Colonic mucosa (tissue), 4 donors: ENCODE data around the gene PIK3C2A. TPM values are rescaled to one million over a fixed set of nuclear protein-coding genes. Genes with fewer than 3 reads are reported as not detected.

Experiments used
- DNase-seq: peaks from one replicate; pipeline ENCODE4 v3.0.0-alpha.2; 2020
- H3K27ac ChIP-seq: fragments of 200-600 bp; one replicate; pipeline ENCODE4 v1.8.0; 2021
- H3K27me3 ChIP-seq: fragments of 200-600 bp; one replicate; pipeline ENCODE4 v1.8.0; 2021
- H3K36me3 ChIP-seq: fragments of 200-600 bp; one replicate; pipeline ENCODE4 v1.8.0; 2021
- H3K4me1 ChIP-seq: fragments of 200-600 bp; one replicate; pipeline ENCODE4 v1.8.0; 2021; ENCODE audit warnings: mild to moderate bottlenecking
- H3K4me3 ChIP-seq: fragments of 200-600 bp; one replicate; pipeline ENCODE4 v1.8.0; 2021
- H3K9ac ChIP-seq, 2 donors: one replicate each; pipeline ENCODE4 v1.7.0; 2013; ENCODE audit warnings: control low read depth in 2 of 2, low read depth in 2 of 2, low read length in 2 of 2
- H3K9me3 ChIP-seq: fragments of 200-600 bp; one replicate; pipeline ENCODE4 v1.8.0; 2021
- CTCF ChIP-seq: fragments of 200-600 bp; IDR thresholded peaks from one replicate; pipeline ENCODE4 v1.8.0; 2022; ENCODE audit warnings: antibody characterized with exemption, mild to moderate bottlenecking
- intact Hi-C: fragments of 100-400 bp; cut with DNase I; formaldehyde crosslinking; loops from one replicate; pipeline ENCODE4 v1.14.1; 2022
- total RNA-seq, 2 donors: library from RNA; stranded (reverse); fragmentation: NEBNext Ultra II Directional in 1 of 2; extraction: Animal tissue kit (Norgen Biotek cat#: 25700) in 1 of 2; gene quantifications; one replicate each; pipeline ENCODE4 v1.2.1, GENCODE V29; 2021
- donor health status: healthy.
- donor health status: DM: no; HTN: no; CAD: no.
- donor health status: DM: no; HTN: no; CAD: no.

The PIK3C2A gene, protein sequence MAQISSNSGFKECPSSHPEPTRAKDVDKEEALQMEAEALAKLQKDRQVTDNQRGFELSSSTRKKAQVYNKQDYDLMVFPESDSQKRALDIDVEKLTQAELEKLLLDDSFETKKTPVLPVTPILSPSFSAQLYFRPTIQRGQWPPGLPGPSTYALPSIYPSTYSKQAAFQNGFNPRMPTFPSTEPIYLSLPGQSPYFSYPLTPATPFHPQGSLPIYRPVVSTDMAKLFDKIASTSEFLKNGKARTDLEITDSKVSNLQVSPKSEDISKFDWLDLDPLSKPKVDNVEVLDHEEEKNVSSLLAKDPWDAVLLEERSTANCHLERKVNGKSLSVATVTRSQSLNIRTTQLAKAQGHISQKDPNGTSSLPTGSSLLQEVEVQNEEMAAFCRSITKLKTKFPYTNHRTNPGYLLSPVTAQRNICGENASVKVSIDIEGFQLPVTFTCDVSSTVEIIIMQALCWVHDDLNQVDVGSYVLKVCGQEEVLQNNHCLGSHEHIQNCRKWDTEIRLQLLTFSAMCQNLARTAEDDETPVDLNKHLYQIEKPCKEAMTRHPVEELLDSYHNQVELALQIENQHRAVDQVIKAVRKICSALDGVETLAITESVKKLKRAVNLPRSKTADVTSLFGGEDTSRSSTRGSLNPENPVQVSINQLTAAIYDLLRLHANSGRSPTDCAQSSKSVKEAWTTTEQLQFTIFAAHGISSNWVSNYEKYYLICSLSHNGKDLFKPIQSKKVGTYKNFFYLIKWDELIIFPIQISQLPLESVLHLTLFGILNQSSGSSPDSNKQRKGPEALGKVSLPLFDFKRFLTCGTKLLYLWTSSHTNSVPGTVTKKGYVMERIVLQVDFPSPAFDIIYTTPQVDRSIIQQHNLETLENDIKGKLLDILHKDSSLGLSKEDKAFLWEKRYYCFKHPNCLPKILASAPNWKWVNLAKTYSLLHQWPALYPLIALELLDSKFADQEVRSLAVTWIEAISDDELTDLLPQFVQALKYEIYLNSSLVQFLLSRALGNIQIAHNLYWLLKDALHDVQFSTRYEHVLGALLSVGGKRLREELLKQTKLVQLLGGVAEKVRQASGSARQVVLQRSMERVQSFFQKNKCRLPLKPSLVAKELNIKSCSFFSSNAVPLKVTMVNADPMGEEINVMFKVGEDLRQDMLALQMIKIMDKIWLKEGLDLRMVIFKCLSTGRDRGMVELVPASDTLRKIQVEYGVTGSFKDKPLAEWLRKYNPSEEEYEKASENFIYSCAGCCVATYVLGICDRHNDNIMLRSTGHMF (N-terminal part only)
- total RNA-seq: 10 to 100 TPM; 41.3 to 68.9 TPM

DNA sequence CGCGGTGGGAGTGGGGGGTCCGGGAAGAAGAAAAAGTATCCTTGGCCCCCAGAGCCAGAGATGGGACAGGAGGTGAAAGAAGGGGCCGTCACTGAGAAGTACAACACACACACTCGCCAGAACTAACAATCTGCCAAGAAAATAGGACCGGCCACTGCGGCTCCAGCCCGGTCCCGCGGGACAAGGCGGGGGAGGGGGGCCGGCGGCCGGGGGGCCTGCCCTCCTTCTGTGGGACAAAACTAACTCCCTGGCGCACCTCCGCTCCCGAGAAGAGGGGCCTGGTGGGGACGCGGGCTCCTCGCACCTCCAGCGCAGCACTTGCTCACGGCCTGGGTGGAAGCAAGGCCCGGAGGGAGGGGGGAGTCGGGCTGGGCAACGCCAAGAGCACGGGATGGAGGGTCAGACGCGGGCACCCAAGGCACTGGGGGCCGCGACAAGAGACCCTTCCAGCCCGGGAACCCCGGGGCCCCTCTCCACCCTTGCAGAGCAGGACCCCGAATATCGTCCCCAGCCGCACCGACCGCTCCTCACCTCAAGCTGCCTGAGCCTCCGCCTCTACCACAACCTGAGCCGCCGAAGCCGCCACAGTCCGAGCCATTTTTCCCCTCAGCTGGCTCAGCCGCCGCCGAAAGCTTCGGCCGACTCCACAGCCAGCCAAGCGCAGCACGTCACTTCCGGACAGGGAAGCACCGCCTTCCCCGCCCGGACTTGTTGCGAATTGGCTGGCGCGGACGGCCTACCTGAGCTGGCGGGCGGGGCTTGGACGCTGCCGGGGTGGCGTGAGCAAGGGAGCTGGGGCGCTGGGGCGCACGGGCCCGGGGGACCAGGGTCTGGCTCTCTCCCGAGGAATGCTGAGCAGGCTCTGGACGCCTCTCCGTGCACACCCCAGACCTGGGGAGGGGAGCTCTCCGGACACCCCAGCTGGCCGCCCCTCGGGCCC lies at the start of gene PIK3C2A:
TSS of gene PIK3C2A (minus strand) at position 670 of the 940 bp plus-strand sequence. CDS start 38,245 bp downstream, outside the sequence.
- Histone ChIP-seq H3K9me3 (no peaks in the 10 kb centered on the region), H3K4me3 (peak within 1 kb of the TSS; percentile 64), H3K9ac (peak within 1 kb of the TSS; percentile 91), H3K27me3 (no peaks in the 10 kb centered on the region), H3K36me3 (no peaks in the 10 kb centered on the region), H3K4me1 (peaks cover 7% of the 10 kb centered on the region), H3K27ac (peak within 1 kb of the TSS; percentile 93)
- peak; percentile 97 for DNase-seq
- no peak for TF ChIP-seq CTCF
- intact Hi-C loops: no loop called here

- H3K9ac ChIP-seq: no peak overlapping the region
- TF ChIP-seq CTCF: no peak
These were observed 49.4 kb upstream of the PIK3C2A start for GRCh38 chr11:17257196-17257595.

GRCh38 chr11:17256512-17256911 lies 48.7 kb upstream of the PIK3C2A start:
- H3K4me3 ChIP-seq: no peak overlapping the region
- no peaks in the 10 kb centered on the region for H3K27me3 ChIP-seq
- no peak for DNase-seq
- no peak overlapping the region for H3K27ac ChIP-seq
- TF ChIP-seq CTCF: no peak
- H3K9ac ChIP-seq: no peak overlapping the region
- no peaks in the 10 kb centered on the region for H3K9me3 ChIP-seq
- intact Hi-C loops: no loop called here
- no peaks in the 10 kb centered on the region for H3K4me1 ChIP-seq
- H3K36me3 ChIP-seq: no peaks in the 10 kb centered on the region

More at GRCh38 chr11:17257196-17257595, 49.4 kb upstream of the PIK3C2A start:
- H3K9me3 ChIP-seq: no peaks in the 10 kb centered on the region
- intact Hi-C loops: no loop called here
- H3K27me3 ChIP-seq: no peaks in the 10 kb centered on the region
- H3K4me3 ChIP-seq: no peak overlapping the region
- H3K4me1 ChIP-seq: no peaks in the 10 kb centered on the region
- DNase-seq: no peak
- H3K27ac ChIP-seq: no peak overlapping the region
- no peaks in the 10 kb centered on the region for H3K36me3 ChIP-seq

DNA sequence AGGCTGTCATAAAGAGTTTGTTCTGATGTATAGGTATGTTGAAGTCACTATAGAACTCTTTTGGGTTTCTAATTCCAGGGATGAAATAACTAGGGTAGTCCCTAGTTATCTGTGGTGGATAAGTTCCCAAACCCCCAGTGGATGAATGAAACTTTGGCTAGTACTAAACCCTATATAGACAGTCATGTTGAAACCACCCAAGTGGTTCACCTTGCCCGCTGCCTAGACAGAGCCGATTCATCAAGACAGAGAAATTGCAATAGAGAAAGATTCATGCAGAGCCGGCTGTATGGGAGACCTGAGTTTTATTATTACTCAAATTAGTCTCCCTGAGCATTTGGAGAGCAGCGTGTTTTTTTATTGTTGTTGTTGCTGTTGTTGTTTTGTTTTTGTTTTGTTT lies 44.9 kb upstream of the PIK3C2A start:
- intact Hi-C loops: no loop called here
- Histone ChIP-seq H3K27me3 (no peaks in the 10 kb centered on the region), H3K9me3 (no peaks in the 10 kb centered on the region), H3K9ac (no peak overlapping the region), H3K4me3 (no peak overlapping the region), H3K4me1 (no peaks in the 10 kb centered on the region), H3K27ac (no peak overlapping the region), H3K36me3 (no peaks in the 10 kb centered on the region)
- DNase-seq: no peak
- TF ChIP-seq CTCF: no peak
